ENCODE data around the gene VSX1.

The VSX1 gene

GRCh38 chr20:25103526-25103925, 21.6 kb upstream of the VSX1 start:
- H2AK5ac ChIP-seq (ENCODE audit: low read length), result no peak overlapping the region
- no peak overlapping the region for H2BK12ac ChIP-seq (ENCODE audit: low read length)
- H4K12ac ChIP-seq (ENCODE audit: low read depth, low read length), result no peak overlapping the region
- H3K27ac ChIP-seq (ENCODE audit: low read depth, low read length), result no peak overlapping the region
- H4K8ac ChIP-seq (ENCODE audit: low read depth, low read length), result no peak overlapping the region
- H3K4ac ChIP-seq (ENCODE audit: low read depth, low read length), result no peak overlapping the region
- no peak overlapping the region for H2BK120ac ChIP-seq (ENCODE audit: insufficient read depth, low read length, poor library complexity)
- H2AFZ ChIP-seq (ENCODE audit: insufficient read depth, low read length, poor library complexity), result no peak overlapping the region
- H3K36me3 ChIP-seq (ENCODE audit: control insufficient read depth in 1 of 2, insufficient read depth in 2 of 2, low read length in 2 of 2), result no peaks in the 10 kb centered on the region
- H3K9me3 ChIP-seq (ENCODE audit: insufficient read depth, low read depth, low read length), result peaks cover 4% of the 10 kb centered on the region
- no peaks in the 10 kb centered on the region for H3K4me1 ChIP-seq (ENCODE audit: control insufficient read depth in 1 of 2, insufficient read depth in 2 of 2, low read length in 2 of 2)
- no peak overlapping the region for H3K14ac ChIP-seq (ENCODE audit: low read length)
- H3K27me3 ChIP-seq (ENCODE audit: insufficient read depth, low read length), result no peaks in the 10 kb centered on the region
- no peaks in the 10 kb centered on the region for H3K79me1 ChIP-seq (ENCODE audit: low read length)
- H3K79me2 ChIP-seq (ENCODE audit: control insufficient read depth, insufficient read depth, low read length, poor library complexity), result no peaks in the 10 kb centered on the region
- no peak overlapping the region for H4K91ac ChIP-seq (ENCODE audit: low read depth, low read length)
- no peak overlapping the region for H3K9ac ChIP-seq (ENCODE audit: low read length)
- no peak overlapping the region for H3K18ac ChIP-seq (ENCODE audit: low read length)
- no CpG with 5 or more reads among the region's 3 CpGs for WGBS (ENCODE audit: extremely low coverage, insufficient coverage, insufficient read length)
- H2BK5ac ChIP-seq (ENCODE audit: low read depth, low read length, poor library complexity), result no peak overlapping the region
- H3K4me3 ChIP-seq (ENCODE audit: low read depth, low read length), result no peak overlapping the region
- no peak overlapping the region for H3K4me2 ChIP-seq (ENCODE audit: low read length)
- no peak for DNase-seq
- H3K23ac ChIP-seq (ENCODE audit: low read length), result no peak overlapping the region

- Histone ChIP-seq H3K9ac (ENCODE audit: low read length) (no peak overlapping the region), H4K8ac (ENCODE audit: low read depth, low read length) (no peak overlapping the region), H2AFZ (ENCODE audit: insufficient read depth, low read length, poor library complexity) (no peak overlapping the region), H3K23ac (ENCODE audit: low read length) (no peak overlapping the region), H4K12ac (ENCODE audit: low read depth, low read length) (no peak overlapping the region), H2BK12ac (ENCODE audit: low read length) (no peak overlapping the region), H3K4ac (ENCODE audit: low read depth, low read length) (no peak overlapping the region), H3K27ac (ENCODE audit: low read depth, low read length) (no peak overlapping the region), H2AK5ac (ENCODE audit: low read length) (no peak overlapping the region), H3K9me3 (ENCODE audit: insufficient read depth, low read depth, low read length) (peaks cover 4% of the 10 kb centered on the region), H3K27me3 (ENCODE audit: insufficient read depth, low read length) (no peaks in the 10 kb centered on the region), H3K18ac (ENCODE audit: low read length) (no peak overlapping the region), H3K4me3 (ENCODE audit: low read depth, low read length) (no peak overlapping the region), H3K79me2 (ENCODE audit: control insufficient read depth, insufficient read depth, low read length, poor library complexity) (no peaks in the 10 kb centered on the region), H3K14ac (ENCODE audit: low read length) (no peak overlapping the region), H3K36me3 (ENCODE audit: control insufficient read depth in 1 of 2, insufficient read depth in 2 of 2, low read length in 2 of 2) (no peaks in the 10 kb centered on the region), H2BK120ac (ENCODE audit: insufficient read depth, low read length, poor library complexity) (no peak overlapping the region), H4K91ac (ENCODE audit: low read depth, low read length) (no peak overlapping the region), H2BK5ac (ENCODE audit: low read depth, low read length, poor library complexity) (no peak overlapping the region), H3K79me1 (ENCODE audit: low read length) (no peaks in the 10 kb centered on the region), H3K4me1 (ENCODE audit: control insufficient read depth in 1 of 2, insufficient read depth in 2 of 2, low read length in 2 of 2) (no peaks in the 10 kb centered on the region), H3K4me2 (ENCODE audit: low read length) (no peak overlapping the region)
- DNase-seq, result no peak
- WGBS (ENCODE audit: extremely low coverage, insufficient coverage, insufficient read length), result no CpG with 5 or more reads among the region's 3 CpGs
Observed at GRCh38 chr20:25100914-25101313, 19.0 kb upstream of the VSX1 start.

- Histone ChIP-seq H3K14ac (ENCODE audit: low read length) (no peak overlapping the region), H3K27ac (ENCODE audit: low read depth, low read length) (no peak overlapping the region), H2BK120ac (ENCODE audit: insufficient read depth, low read length, poor library complexity) (no peak overlapping the region), H2AFZ (ENCODE audit: insufficient read depth, low read length, poor library complexity) (no peak overlapping the region), H3K4me2 (ENCODE audit: low read length) (no peak overlapping the region), H3K4ac (ENCODE audit: low read depth, low read length) (no peak overlapping the region), H4K91ac (ENCODE audit: low read depth, low read length) (no peak overlapping the region), H2BK5ac (ENCODE audit: low read depth, low read length, poor library complexity) (no peak overlapping the region), H3K9me3 (ENCODE audit: insufficient read depth, low read depth, low read length) (peaks cover 3% of the 10 kb centered on the region), H2BK12ac (ENCODE audit: low read length) (no peak overlapping the region), H3K4me1 (ENCODE audit: control insufficient read depth in 1 of 2, insufficient read depth in 2 of 2, low read length in 2 of 2) (no peaks in the 10 kb centered on the region), H3K79me2 (ENCODE audit: control insufficient read depth, insufficient read depth, low read length, poor library complexity) (no peaks in the 10 kb centered on the region), H3K18ac (ENCODE audit: low read length) (no peak overlapping the region), H3K79me1 (ENCODE audit: low read length) (no peaks in the 10 kb centered on the region), H4K12ac (ENCODE audit: low read depth, low read length) (no peak overlapping the region), H4K8ac (ENCODE audit: low read depth, low read length) (no peak overlapping the region), H3K23ac (ENCODE audit: low read length) (no peak overlapping the region), H3K27me3 (ENCODE audit: insufficient read depth, low read length) (no peaks in the 10 kb centered on the region), H2AK5ac (ENCODE audit: low read length) (no peak overlapping the region), H3K9ac (ENCODE audit: low read length) (no peak overlapping the region), H3K4me3 (ENCODE audit: low read depth, low read length) (no peak overlapping the region), H3K36me3 (ENCODE audit: control insufficient read depth in 1 of 2, insufficient read depth in 2 of 2, low read length in 2 of 2) (no peaks in the 10 kb centered on the region)
- DNase-seq, result no peak
- no CpG with 5 or more reads among the region's 4 CpGs for WGBS (ENCODE audit: extremely low coverage, insufficient coverage, insufficient read length)
Observed at GRCh38 chr20:25099601-25100140, 17.7 kb upstream of the VSX1 start.

GRCh38 chr20:25097498-25097897, 15.6 kb upstream of the VSX1 start:
- Histone ChIP-seq H3K79me2 (ENCODE audit: control insufficient read depth, insufficient read depth, low read length, poor library complexity) (no peaks in the 10 kb centered on the region), H3K23ac (ENCODE audit: low read length) (no peak overlapping the region), H3K9me3 (ENCODE audit: insufficient read depth, low read depth, low read length) (no peaks in the 10 kb centered on the region), H2BK12ac (ENCODE audit: low read length) (no peak overlapping the region), H4K8ac (ENCODE audit: low read depth, low read length) (no peak overlapping the region), H3K27ac (ENCODE audit: low read depth, low read length) (no peak overlapping the region), H3K18ac (ENCODE audit: low read length) (no peak overlapping the region), H2AK5ac (ENCODE audit: low read length) (no peak overlapping the region), H2BK5ac (ENCODE audit: low read depth, low read length, poor library complexity) (no peak overlapping the region), H3K79me1 (ENCODE audit: low read length) (no peaks in the 10 kb centered on the region), H4K91ac (ENCODE audit: low read depth, low read length) (no peak overlapping the region), H3K14ac (ENCODE audit: low read length) (no peak overlapping the region), H3K9ac (ENCODE audit: low read length) (no peak overlapping the region), H3K27me3 (ENCODE audit: insufficient read depth, low read length) (no peaks in the 10 kb centered on the region), H3K36me3 (ENCODE audit: control insufficient read depth in 1 of 2, insufficient read depth in 2 of 2, low read length in 2 of 2) (no peaks in the 10 kb centered on the region), H3K4me2 (ENCODE audit: low read length) (no peak overlapping the region), H3K4ac (ENCODE audit: low read depth, low read length) (no peak overlapping the region), H4K12ac (ENCODE audit: low read depth, low read length) (no peak overlapping the region), H3K4me1 (ENCODE audit: control insufficient read depth in 1 of 2, insufficient read depth in 2 of 2, low read length in 2 of 2) (no peaks in the 10 kb centered on the region), H3K4me3 (ENCODE audit: low read depth, low read length) (no peak overlapping the region), H2AFZ (ENCODE audit: insufficient read depth, low read length, poor library complexity) (no peak overlapping the region), H2BK120ac (ENCODE audit: insufficient read depth, low read length, poor library complexity) (no peak overlapping the region)
- no CpG with 5 or more reads among the region's 2 CpGs for WGBS (ENCODE audit: extremely low coverage, insufficient coverage, insufficient read length)
- no peak for DNase-seq
